Fibroblast of pulmonary artery (primary cell): Measurements from ENCODE around the gene RABGAP1L.

Experiments used
- DNase-seq: peaks from one replicate; pipeline ENCODE4 v3.0.0-alpha.2; 2010; ENCODE audit warnings: low read depth
- H3K4me3 ChIP-seq: replicated peaks from 2 replicates; pipeline ENCODE4 v1.5.1; 2011; ENCODE audit warnings: low read depth, mild to moderate bottlenecking, control low read depth, low read length, moderate library complexity
- TF ChIP-seq, protein P1 (sequence below): IDR thresholded peaks from 2 replicates; pipeline ENCODE4 v1.5.1; 2011; ENCODE audit warnings: mild to moderate bottlenecking, control low read depth, low read length, inconsistent platforms; ENCODE audit errors: missing control alignments

Gene RABGAP1L

DNA sequence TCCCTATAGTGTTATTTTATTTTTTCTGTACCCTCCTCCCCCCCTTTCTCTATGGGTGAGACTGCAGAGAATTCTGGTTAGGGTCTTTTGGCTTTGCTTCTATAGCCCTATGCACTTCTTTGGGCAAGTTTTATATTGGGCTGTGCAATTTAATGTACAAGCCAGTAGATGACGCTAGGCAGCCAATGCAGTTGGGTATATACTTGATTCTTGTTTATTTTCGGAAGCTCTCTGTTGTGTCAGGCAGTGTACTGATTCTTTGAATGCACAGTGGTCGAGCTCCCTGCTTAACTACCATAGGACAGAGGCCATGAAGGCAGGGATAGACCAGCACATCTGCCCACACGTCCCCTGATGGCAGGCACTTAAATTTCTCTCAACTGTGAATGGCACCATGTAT lies 254.3 kb downstream of the RABGAP1L start:
- no peak overlapping the region for H3K4me3 ChIP-seq
- TF ChIP-seq, protein P1, sequence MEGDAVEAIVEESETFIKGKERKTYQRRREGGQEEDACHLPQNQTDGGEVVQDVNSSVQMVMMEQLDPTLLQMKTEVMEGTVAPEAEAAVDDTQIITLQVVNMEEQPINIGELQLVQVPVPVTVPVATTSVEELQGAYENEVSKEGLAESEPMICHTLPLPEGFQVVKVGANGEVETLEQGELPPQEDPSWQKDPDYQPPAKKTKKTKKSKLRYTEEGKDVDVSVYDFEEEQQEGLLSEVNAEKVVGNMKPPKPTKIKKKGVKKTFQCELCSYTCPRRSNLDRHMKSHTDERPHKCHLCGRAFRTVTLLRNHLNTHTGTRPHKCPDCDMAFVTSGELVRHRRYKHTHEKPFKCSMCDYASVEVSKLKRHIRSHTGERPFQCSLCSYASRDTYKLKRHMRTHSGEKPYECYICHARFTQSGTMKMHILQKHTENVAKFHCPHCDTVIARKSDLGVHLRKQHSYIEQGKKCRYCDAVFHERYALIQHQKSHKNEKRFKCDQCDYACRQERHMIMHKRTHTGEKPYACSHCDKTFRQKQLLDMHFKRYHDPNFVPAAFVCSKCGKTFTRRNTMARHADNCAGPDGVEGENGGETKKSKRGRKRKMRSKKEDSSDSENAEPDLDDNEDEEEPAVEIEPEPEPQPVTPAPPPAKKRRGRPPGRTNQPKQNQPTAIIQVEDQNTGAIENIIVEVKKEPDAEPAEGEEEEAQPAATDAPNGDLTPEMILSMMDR: peak; percentile 30
- DNase-seq: peak; percentile 27

- DNase-seq: no peak
- H3K4me3 ChIP-seq: no peak overlapping the region
- TF ChIP-seq, protein P1: no peak
Observed at GRCh38 chr1:174414203-174414602, 254.9 kb downstream of the RABGAP1L start.

DNA sequence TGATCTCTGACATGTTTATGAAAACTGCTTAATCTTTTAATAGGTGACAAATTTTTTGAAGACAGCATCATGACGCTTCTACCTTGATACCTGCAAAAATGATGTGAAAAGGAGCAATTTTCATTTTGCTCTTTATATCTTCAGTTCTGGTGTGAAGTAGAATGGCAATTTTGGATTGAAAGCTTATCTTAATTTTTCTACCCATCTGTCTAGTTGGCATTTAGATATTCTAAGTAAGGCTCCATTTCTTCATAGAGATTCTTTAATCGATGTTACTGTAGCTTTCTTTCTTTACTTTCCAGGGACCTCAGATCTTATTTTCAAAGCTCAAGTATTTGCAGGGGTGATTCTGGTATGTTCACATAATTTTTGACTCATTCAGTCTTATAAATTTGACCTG lies 256.2 kb downstream of the RABGAP1L start:
- TF ChIP-seq, protein P1: no peak
- no peak for DNase-seq
- H3K4me3 ChIP-seq: no peak overlapping the region

GRCh38 chr1:174417921-174418320 lies 258.6 kb downstream of the RABGAP1L start:
- DNase-seq: no peak
- TF ChIP-seq, protein P1: no peak
- H3K4me3 ChIP-seq: no peak overlapping the region

GRCh38 chr1:174425121-174425520 lies 265.8 kb downstream of the RABGAP1L start:
- TF ChIP-seq, protein P1: no peak
- no peak overlapping the region for H3K4me3 ChIP-seq
- no peak for DNase-seq

DNA sequence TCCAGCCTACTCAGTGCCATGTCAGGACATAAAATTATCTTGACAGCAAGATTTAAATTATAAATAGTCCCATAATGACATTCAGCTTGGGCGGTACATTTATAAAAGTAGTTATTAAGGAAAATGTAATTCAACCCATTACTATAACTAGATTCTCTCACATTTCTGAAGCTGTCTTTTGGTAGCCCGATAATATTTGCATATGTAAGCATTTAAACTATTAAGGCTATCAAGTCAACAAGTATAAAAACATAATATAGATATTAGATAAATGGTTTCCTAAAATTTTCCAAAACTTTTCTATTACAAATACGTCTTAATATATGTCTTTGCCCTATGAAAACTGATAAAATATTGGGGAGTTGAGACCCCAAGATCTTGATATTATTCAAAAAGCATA lies 266.8 kb downstream of the RABGAP1L start:
- H3K4me3 ChIP-seq: no peak overlapping the region
- DNase-seq: no peak
- TF ChIP-seq, protein P1: no peak

DNA sequence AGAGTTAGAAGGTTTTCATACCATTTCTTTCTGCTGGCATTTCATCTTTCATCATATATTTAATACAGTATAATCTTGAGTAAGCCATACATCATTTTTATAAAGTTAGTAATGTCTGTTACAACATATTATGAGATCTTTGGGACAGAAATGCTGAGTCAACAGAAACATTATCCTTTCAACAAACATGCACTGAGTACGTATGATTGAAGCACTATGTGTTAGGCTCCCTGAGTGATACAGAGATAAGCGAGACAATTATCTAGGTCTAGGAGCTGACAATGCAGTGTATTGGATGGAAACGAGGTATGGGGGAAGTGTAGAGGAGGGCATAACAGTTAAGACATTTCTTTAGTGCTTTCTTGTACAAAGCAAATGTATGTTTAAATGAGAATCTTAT lies 268.7 kb downstream of the RABGAP1L start:
- DNase-seq: peak; percentile 13
- TF ChIP-seq, protein P1: no peak

More for the DNA sequence above, 268.7 kb downstream of the RABGAP1L start:
- H3K4me3 ChIP-seq: no peak overlapping the region
